GM13977 (cell line): Measurements from ENCODE around the gene RABGGTA.
A peak's percentile ranks its signal among the peaks of the same experiment; 100 is the strongest.

Source experiments
- DNase-seq: peaks from one replicate; pipeline ENCODE4 v3.0.0; 2012; ENCODE audit warnings: low spot score
- in situ Hi-C: fragments of 300-500 bp; cut with MboI; formaldehyde crosslinking; loops from one replicate; pipeline ENCODE4 v1.12.0; 2022; ENCODE audit warnings: low sequenced_read_pairs, low pct_unique_long_range_greater_than_20kb, mixed read lengths, inconsistent platforms; ENCODE audit not compliant: unreplicated experiment
- TF ChIP-seq, protein P1 (sequence below): IDR thresholded peaks from 2 replicates; pipeline ENCODE4 v1.5.1; 2012; ENCODE audit warnings: mild to moderate bottlenecking, control low read depth; ENCODE audit not compliant: insufficient read depth; ENCODE audit errors: extremely low read depth, missing control alignments

The RABGGTA gene

DNA sequence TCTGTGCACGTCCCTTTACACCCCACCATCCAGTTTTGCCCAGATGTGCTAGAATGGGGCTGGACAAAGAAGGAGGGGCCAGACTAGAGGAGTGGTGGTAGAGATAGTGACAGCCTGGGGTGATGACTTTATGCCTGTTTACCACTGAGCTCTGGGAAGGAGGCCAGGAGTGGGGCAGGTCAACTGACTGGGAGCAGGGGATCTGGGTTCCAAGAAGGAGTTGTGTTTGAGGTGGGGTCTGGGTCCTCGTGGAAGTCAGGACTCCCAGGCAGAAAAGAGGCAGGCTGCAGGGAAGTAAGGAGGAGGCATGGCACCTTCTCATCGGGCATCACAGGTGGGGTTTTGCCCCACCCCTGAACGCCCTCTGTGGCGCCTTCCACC lies 38.9 kb upstream of the RABGGTA start:
- TF ChIP-seq, protein P1, sequence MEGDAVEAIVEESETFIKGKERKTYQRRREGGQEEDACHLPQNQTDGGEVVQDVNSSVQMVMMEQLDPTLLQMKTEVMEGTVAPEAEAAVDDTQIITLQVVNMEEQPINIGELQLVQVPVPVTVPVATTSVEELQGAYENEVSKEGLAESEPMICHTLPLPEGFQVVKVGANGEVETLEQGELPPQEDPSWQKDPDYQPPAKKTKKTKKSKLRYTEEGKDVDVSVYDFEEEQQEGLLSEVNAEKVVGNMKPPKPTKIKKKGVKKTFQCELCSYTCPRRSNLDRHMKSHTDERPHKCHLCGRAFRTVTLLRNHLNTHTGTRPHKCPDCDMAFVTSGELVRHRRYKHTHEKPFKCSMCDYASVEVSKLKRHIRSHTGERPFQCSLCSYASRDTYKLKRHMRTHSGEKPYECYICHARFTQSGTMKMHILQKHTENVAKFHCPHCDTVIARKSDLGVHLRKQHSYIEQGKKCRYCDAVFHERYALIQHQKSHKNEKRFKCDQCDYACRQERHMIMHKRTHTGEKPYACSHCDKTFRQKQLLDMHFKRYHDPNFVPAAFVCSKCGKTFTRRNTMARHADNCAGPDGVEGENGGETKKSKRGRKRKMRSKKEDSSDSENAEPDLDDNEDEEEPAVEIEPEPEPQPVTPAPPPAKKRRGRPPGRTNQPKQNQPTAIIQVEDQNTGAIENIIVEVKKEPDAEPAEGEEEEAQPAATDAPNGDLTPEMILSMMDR: no peak
- no peak for DNase-seq
- in situ Hi-C loops: no loop called here

DNA sequence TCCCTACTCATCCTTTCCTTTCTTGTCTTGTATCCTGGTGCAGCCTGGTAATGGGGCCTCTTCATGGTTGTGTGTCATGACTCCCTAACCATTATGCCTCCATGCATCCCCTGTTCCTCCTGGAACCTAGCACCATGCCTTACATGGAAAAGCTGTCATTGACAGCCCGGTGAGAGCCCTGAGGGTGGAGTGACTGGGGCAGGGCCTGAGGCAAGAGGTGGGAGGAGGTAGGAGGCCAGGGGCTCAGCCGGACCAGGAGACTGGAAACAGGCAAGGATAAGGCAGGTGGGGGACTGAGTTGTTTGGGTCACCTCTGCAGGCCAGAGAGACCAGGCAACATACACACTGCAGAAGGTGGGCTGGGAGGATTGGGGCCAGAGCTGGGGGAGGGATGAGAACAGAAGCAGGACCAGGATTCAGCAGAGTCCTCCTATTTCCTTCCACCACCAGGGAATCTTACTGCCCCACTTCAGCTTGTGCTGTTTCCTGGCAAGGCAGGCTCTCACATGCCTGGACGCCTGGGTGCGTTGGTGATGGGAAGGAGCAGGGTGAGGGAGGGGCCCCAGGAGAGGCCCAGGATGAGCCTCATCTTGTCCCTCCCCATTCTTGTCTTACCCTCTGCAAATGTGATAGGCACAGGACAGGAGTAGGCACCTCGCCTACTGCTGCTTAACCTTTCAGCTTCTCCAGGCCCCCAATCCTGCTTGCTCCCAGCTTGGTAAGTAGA lies 38.3 kb upstream of the RABGGTA start, which contains the start of gene LTB4R2:
LTB4R2 (plus strand) TSS at position 603 of the 727 bp plus-strand sequence. CDS start 525 bp downstream, outside the sequence.
- in situ Hi-C loops: no loop called here
- no peak for DNase-seq
- TF ChIP-seq, protein P1: no peak

DNA sequence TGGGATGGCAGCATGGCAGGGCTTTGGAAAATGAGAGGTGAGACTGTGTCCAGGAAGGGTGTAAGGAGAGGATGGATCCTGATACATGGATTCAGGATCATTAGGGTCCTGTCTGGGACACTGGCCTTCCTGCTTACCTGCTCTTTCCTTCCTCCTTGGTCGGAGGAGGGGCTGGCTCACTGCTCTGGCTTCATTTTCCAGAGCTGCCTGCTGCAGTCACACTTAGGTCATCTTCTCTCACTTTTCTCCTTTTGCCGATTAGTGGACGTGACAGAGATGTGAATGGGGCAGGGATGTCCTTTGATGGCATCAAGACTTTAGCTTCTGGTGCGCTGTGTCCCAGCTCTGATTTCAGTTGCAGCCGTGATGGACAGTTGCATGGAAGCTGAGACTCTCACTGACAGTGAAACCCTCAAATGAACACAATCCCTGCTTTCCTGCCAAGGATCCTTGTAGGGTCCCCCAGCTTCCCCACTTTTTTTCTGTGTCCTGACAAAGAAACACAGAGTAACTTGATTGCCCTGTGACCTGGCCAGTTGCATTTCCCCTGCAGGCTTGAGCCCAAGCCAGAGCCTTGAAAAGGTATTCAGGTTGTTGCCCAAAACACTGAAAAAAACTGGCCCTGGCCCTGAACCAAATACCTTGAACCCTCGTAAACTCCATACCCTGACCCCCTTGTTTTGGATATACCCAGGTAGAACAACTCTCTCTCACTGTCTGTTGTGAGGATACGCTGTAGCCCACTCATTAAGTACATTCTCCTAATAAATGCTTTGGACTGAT lies 37.1 kb upstream of the RABGGTA start:
- DNase-seq: no peak
- TF ChIP-seq, protein P1: no peak
- in situ Hi-C loops: no loop called here

DNA sequence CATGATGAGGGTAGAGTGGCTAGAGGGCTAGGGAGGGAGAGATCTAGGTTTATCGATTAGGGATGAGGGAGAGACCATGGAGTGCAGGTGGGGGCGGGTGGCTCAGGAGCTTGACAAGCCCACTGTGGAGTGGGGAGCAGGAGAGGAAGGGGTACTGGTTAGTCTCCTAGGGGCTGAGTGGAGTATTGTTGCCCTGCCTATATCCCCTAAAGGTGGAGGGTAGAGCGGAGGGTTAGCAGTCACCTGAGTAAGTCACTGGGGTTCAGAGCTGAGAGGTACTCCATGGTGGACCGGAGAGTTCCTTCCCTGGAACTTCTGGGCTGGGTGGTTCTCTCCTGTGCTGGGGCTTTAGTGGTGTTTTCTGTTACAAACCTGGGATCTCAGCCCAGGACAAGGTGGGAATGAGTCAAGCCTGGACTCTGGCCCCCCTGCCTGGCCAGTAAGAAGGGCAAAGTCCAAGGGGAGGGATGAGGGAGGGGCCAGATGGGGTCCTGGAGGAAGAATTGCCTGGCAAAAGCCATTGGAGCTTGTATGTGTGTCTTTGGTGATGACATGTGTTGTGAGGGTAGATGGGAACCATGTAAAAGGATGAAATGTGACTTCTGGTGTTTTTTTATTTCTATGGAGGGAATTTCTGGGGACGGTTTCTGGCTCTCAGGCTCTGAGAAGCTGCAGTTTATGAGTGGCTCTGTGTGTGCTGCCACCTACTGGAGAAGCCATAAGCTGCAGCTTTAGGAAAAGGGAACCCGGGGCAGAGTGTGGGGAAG lies 36.4 kb upstream of the RABGGTA start, which contains the start of gene CIDEB:
CIDEB (minus strand) TSS at position 403 of the 767 bp plus-strand sequence; CDS start at position 284, 119 bp downstream.
- peak; percentile 79 for DNase-seq
- TF ChIP-seq, protein P1: peak; percentile 95
- in situ Hi-C loops: no loop called here

DNA sequence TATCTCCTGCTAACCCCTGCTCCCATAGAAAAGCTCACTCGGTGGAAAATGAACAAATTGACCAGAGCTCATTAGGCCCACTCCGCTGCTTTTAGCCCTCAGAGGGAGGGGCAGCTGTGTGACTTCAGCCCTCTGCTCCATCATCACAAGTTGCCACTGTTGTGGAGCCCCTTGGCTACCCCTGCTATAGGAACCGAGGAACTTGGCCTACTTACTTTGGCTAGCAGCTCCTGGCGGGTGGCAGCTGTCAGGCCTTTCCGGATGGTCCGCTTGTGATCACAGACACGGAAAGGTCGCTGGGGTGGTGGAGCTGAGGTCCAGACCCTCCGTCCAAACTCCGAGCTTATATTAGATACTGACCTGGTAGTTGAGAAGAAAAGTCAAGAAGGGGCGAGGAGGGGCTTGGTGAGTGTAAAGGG lies 35.8 kb upstream of the RABGGTA start:
- in situ Hi-C loops: no loop called here
- no peak for DNase-seq
- TF ChIP-seq, protein P1: no peak

DNA sequence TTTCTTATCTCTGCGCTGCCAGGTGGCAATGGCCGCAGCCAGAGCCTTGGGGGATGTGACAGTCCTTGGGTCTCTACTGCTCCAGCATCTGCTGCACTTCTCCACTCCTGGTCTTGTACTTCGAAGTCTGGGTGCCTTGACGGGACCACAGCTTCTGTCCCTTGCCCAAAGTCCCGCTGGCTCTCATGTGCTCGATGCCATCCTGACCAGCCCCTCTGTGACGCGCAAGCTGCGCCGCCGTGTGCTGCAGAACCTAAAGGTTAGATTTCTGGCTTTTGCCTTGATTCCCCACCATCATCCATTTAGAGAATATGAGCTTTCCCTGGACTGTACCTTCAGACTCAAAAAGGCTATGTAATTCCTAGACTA lies 32.6 kb upstream of the RABGGTA start:
- no peak for DNase-seq
- in situ Hi-C loops: no loop called here
- TF ChIP-seq, protein P1: no peak
